HepG2 (cell line): ENCODE measurements around the gene HNRNPC. TPM values are rescaled to one million over a fixed set of nuclear protein-coding genes. Genes with fewer than 3 reads are reported as not detected.

Source experiments
- AGO1 ChIP-seq: fragments of 200-400 bp; formaldehyde crosslinking; IDR thresholded peaks from 2 replicates; pipeline ENCODE4 v1.6.1; 2017; ENCODE audit warnings: mild to moderate bottlenecking, low read depth, low read length, moderate library complexity; ENCODE audit not compliant: poor library complexity, severe bottlenecking
- BRD4 ChIP-seq: sonication (generic); formaldehyde crosslinking; IDR thresholded peaks from 2 replicates; pipeline ENCODE4 v1.4.0; 2020; ENCODE audit warnings: missing genetic modification reagents
- FOSL2 ChIP-seq: sonication (generic); formaldehyde crosslinking; IDR thresholded peaks from 2 replicates; pipeline ENCODE4 v1.4.0; 2020; ENCODE audit warnings: missing genetic modification reagents
- IKZF1 ChIP-seq: fragments of 450-650 bp; IDR thresholded peaks from 2 replicates; pipeline ENCODE4 v1.7.1; 2016
- KLF12 ChIP-seq: sonication (generic); formaldehyde crosslinking; IDR thresholded peaks from 2 replicates; pipeline ENCODE4 v1.4.0; 2020; ENCODE audit warnings: missing genetic modification reagents, borderline replicate concordance
- MTF1 ChIP-seq: sonication (generic); formaldehyde crosslinking; IDR thresholded peaks from 2 replicates; pipeline ENCODE4 v1.5.0; 2020; ENCODE audit warnings: missing genetic modification reagents
- NFIC ChIP-seq: IDR thresholded peaks from 2 replicates; pipeline ENCODE4 v1.6.1; 2012; ENCODE audit warnings: mild to moderate bottlenecking, low read length, inconsistent platforms
- PAX8 ChIP-seq: sonication (generic); formaldehyde crosslinking; IDR thresholded peaks from 2 replicates; pipeline ENCODE4 v1.8.0; 2022; ENCODE audit warnings: mild to moderate bottlenecking, missing genetic modification reagents, borderline replicate concordance
- SIX4 ChIP-seq: sonication (generic); formaldehyde crosslinking; IDR thresholded peaks from 2 replicates; pipeline ENCODE4 v1.4.0; 2020; ENCODE audit warnings: missing genetic modification reagents
- SOX5 ChIP-seq: IDR thresholded peaks from 2 replicates; pipeline ENCODE4 v1.6.1; 2016; ENCODE audit warnings: borderline replicate concordance
- ZNF225 ChIP-seq: sonication (generic); formaldehyde crosslinking; IDR thresholded peaks from 2 replicates; pipeline ENCODE4 v1.4.0; 2020; ENCODE audit warnings: mild to moderate bottlenecking, missing genetic modification reagents
- ZNF337 ChIP-seq: sonication (generic); formaldehyde crosslinking; IDR thresholded peaks from 2 replicates; pipeline ENCODE4 v1.5.1; 2020; ENCODE audit warnings: missing genetic modification reagents, low read depth, mild to moderate bottlenecking, borderline replicate concordance
- ZNF468 ChIP-seq: sonication (generic); formaldehyde crosslinking; IDR thresholded peaks from 2 replicates; pipeline ENCODE4 v1.8.0; 2022; ENCODE audit warnings: mild to moderate bottlenecking, moderate library complexity, missing genetic modification reagents
- ZNF557 ChIP-seq: sonication (generic); formaldehyde crosslinking; IDR thresholded peaks from 2 replicates; pipeline ENCODE4 v1.4.0; 2020; ENCODE audit warnings: missing genetic modification reagents
- ZNF766 ChIP-seq: sonication (generic); formaldehyde crosslinking; IDR thresholded peaks from 2 replicates; pipeline ENCODE4 v1.5.0; 2020; ENCODE audit warnings: missing genetic modification reagents, borderline replicate concordance
- ZNF780A ChIP-seq: sonication (generic); formaldehyde crosslinking; IDR thresholded peaks from 2 replicates; pipeline ENCODE4 v1.8.0; 2022; ENCODE audit warnings: mild to moderate bottlenecking, missing genetic modification reagents, moderate library complexity
- polyA plus RNA-seq, 8 experiments: library from polyadenylated mRNA; depleted of rRNA in 3 of 8; stranded (reverse) in 7 of 8; unstranded in 1 of 8; fragments of >200 nt; fragmentation: Illumina TruSeq in 4 of 8; extraction: Trizol in 4 of 8; gene quantifications; 2 replicates each; pipeline versions ENCODE4 v1.2.1 to v1.2.3, GENCODE V29; 2011 to 2016; ENCODE audit warnings: low read depth in 4 of 8, missing spikeins in 1 of 8, mixed read lengths in 1 of 8; ENCODE audit not compliant: insufficient read depth in 1 of 8
- total RNA-seq, 5 experiments: library from RNA; depleted of rRNA; stranded (reverse); fragments of >200 nt; fragmentation: Illumina TruSeq; extraction: Trizol; gene quantifications; 2 replicates each; pipeline ENCODE4 v1.2.3, GENCODE V29; 2016; ENCODE audit warnings: low read depth in 1 of 5
- TF ChIP-seq, protein P1 (sequence below): sonication (generic); formaldehyde crosslinking; IDR thresholded peaks from 2 replicates; pipeline ENCODE4 v1.4.0; 2020; ENCODE audit warnings: missing genetic modification reagents, borderline replicate concordance
- TF ChIP-seq, protein P2 (sequence below): sonication (generic); formaldehyde crosslinking; IDR thresholded peaks from 2 replicates; pipeline ENCODE4 v1.5.1; 2020; ENCODE audit warnings: mild to moderate bottlenecking, missing genetic modification reagents, borderline replicate concordance
- TF ChIP-seq, protein P3 (sequence below): IDR thresholded peaks from 2 replicates; pipeline ENCODE4 v1.6.1; 2016; ENCODE audit warnings: low read depth, borderline replicate concordance
- TF ChIP-seq, protein P4 (sequence below): IDR thresholded peaks from 2 replicates; pipeline ENCODE4 v1.6.1; 2016; ENCODE audit warnings: missing compliant biosample characterization, missing genetic modification reagents, borderline replicate concordance

Gene HNRNPC
- total and polyA plus RNA-seq, 2 of the 13 experiments (the other 11 are each of a cell fraction or from before 2014, with no cell fraction given), result 628 to 1,099 TPM

DNA sequence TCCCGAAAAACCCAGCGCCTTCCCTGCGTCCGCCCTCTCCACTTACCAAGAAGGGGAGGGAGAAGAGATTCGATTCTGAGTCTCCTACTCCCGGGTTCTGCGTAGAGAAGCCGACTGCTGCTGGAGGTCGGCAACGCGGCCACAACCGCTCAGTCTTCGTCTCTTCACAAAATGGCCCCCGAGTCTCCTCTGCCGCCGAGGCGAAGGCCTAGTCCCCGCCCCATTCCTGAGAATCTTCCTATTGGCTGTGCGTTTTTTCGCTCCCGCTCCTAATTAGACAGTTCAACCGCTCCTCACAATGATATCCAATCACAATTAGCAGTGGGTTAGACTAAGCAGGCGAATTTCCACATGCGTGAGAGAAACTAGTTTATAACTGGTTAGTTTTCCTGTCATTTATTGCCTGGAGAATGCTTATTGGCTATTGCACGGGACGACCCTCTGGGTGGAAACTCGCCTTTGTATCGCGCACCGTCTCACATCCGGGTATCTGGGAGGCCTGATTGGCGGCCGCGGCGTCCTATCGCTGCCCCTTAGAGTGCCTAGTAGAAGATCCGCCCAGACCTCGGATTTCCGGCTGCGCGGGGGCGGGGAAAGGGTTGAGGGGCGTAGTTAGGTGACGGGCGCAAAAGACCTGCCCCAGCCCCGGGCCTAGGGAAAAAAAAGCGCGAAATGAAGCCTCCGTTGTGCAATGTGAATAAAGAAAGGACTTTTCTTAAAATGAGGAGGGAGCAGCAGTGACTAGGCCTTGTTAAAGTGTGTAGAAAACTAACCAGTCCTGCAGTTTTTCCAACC is at the start of gene HNRNPC (continued):
- TF ChIP-seq, protein P1, sequence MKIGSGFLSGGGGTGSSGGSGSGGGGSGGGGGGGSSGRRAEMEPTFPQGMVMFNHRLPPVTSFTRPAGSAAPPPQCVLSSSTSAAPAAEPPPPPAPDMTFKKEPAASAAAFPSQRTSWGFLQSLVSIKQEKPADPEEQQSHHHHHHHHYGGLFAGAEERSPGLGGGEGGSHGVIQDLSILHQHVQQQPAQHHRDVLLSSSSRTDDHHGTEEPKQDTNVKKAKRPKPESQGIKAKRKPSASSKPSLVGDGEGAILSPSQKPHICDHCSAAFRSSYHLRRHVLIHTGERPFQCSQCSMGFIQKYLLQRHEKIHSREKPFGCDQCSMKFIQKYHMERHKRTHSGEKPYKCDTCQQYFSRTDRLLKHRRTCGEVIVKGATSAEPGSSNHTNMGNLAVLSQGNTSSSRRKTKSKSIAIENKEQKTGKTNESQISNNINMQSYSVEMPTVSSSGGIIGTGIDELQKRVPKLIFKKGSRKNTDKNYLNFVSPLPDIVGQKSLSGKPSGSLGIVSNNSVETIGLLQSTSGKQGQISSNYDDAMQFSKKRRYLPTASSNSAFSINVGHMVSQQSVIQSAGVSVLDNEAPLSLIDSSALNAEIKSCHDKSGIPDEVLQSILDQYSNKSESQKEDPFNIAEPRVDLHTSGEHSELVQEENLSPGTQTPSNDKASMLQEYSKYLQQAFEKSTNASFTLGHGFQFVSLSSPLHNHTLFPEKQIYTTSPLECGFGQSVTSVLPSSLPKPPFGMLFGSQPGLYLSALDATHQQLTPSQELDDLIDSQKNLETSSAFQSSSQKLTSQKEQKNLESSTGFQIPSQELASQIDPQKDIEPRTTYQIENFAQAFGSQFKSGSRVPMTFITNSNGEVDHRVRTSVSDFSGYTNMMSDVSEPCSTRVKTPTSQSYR (CRISPR knock-in tag), result peak; percentile 54
- TF ChIP-seq, protein P2, sequence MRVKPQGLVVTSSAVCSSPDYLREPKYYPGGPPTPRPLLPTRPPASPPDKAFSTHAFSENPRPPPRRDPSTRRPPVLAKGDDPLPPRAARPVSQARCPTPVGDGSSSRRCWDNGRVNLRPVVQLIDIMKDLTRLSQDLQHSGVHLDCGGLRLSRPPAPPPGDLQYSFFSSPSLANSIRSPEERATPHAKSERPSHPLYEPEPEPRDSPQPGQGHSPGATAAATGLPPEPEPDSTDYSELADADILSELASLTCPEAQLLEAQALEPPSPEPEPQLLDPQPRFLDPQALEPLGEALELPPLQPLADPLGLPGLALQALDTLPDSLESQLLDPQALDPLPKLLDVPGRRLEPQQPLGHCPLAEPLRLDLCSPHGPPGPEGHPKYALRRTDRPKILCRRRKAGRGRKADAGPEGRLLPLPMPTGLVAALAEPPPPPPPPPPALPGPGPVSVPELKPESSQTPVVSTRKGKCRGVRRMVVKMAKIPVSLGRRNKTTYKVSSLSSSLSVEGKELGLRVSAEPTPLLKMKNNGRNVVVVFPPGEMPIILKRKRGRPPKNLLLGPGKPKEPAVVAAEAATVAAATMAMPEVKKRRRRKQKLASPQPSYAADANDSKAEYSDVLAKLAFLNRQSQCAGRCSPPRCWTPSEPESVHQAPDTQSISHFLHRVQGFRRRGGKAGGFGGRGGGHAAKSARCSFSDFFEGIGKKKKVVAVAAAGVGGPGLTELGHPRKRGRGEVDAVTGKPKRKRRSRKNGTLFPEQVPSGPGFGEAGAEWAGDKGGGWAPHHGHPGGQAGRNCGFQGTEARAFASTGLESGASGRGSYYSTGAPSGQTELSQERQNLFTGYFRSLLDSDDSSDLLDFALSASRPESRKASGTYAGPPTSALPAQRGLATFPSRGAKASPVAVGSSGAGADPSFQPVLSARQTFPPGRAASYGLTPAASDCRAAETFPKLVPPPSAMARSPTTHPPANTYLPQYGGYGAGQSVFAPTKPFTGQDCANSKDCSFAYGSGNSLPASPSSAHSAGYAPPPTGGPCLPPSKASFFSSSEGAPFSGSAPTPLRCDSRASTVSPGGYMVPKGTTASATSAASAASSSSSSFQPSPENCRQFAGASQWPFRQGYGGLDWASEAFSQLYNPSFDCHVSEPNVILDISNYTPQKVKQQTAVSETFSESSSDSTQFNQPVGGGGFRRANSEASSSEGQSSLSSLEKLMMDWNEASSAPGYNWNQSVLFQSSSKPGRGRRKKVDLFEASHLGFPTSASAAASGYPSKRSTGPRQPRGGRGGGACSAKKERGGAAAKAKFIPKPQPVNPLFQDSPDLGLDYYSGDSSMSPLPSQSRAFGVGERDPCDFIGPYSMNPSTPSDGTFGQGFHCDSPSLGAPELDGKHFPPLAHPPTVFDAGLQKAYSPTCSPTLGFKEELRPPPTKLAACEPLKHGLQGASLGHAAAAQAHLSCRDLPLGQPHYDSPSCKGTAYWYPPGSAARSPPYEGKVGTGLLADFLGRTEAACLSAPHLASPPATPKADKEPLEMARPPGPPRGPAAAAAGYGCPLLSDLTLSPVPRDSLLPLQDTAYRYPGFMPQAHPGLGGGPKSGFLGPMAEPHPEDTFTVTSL (CRISPR knock-in tag), result 0 out of 2 replicates have a peak, but pooled peaks have one; percentile 14
- TF ChIP-seq KLF12 (CRISPR knock-in tag) (peak; percentile 87), IKZF1 (no peak), ZNF225 (0 out of 2 replicates have a peak, but pooled peaks have one; percentile 67), ZNF766 (CRISPR knock-in tag) (no peak; the same call in none of the 2 replicates), NFIC (peak; percentile 68), MTF1 (peak; percentile 100), ZNF468 (CRISPR knock-in tag) (no peak), AGO1 (peak; percentile 67), SIX4 (CRISPR knock-in tag) (peak; percentile 61), SOX5 (CRISPR knock-in tag) (peak; percentile 54; the same call in 1 of the 2 replicates), ZNF780A (CRISPR knock-in tag) (no peak), FOSL2 (CRISPR knock-in tag) (peak; percentile 55), PAX8 (CRISPR knock-in tag) (peak; percentile 85; the same call in 1 of the 2 replicates), ZNF337 (CRISPR knock-in tag) (0 out of 2 replicates have a peak, but pooled peaks have one; percentile 53), ZNF557 (CRISPR knock-in tag) (peak; percentile 91; the same call in 1 of the 2 replicates), BRD4 (CRISPR knock-in tag) (peak; percentile 98)
- TF ChIP-seq, protein P3, sequence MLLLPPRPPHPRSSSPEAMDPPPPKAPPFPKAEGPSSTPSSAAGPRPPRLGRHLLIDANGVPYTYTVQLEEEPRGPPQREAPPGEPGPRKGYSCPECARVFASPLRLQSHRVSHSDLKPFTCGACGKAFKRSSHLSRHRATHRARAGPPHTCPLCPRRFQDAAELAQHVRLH, result peak; percentile 63; the same call in 1 of the 2 replicates
- TF ChIP-seq, protein P4, sequence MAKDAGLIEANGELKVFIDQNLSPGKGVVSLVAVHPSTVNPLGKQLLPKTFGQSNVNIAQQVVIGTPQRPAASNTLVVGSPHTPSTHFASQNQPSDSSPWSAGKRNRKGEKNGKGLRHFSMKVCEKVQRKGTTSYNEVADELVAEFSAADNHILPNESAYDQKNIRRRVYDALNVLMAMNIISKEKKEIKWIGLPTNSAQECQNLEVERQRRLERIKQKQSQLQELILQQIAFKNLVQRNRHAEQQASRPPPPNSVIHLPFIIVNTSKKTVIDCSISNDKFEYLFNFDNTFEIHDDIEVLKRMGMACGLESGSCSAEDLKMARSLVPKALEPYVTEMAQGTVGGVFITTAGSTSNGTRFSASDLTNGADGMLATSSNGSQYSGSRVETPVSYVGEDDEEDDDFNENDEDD (CRISPR knock-in tag), result peak; percentile 86
